Fibroblast of pulmonary artery (primary cell): ENCODE results near the gene LIMK2.
A peak's percentile ranks its signal among the peaks of the same experiment; 100 is the strongest.

Experiments
- DNase-seq: peaks from one replicate; pipeline ENCODE4 v3.0.0-alpha.2; 2010; ENCODE audit warnings: low read depth
- H3K4me3 ChIP-seq: replicated peaks from 2 replicates; pipeline ENCODE4 v1.5.1; 2011; ENCODE audit warnings: low read depth, mild to moderate bottlenecking, control low read depth, low read length, moderate library complexity
- TF ChIP-seq, protein P1 (sequence below): IDR thresholded peaks from 2 replicates; pipeline ENCODE4 v1.5.1; 2011; ENCODE audit warnings: mild to moderate bottlenecking, control low read depth, low read length, inconsistent platforms; ENCODE audit errors: missing control alignments

The LIMK2 gene

DNA sequence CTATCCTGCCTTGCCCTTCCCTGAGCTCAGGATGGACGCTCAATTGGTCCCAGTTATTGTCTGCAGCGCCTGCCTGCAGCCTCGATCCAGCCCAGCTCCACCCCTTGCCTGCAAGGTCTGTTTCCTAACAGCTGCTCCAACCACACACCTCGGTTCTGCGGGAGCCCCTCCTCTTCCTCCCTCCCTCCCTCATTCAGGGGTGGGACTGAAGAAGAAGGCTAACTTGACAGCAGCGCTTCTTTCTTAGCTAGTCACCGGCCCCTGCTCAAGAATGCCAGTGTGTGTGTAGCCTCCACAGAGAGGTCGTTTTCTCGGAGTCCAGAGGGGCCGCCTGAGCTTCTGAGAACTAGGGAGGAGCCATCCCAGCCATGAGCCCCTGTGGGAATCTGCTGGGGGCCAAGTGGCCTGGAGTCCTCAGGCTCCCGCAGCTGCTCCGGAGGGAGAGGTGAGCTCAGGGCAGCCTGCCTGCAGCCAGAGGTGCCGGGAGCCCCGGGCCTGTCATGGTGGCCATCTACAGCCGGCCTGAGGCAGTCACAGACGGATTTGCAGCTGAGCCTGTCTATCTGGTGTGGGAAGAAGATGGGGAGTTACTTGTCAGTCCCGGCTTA lies 36.1 kb downstream of the LIMK2 start:
- TF ChIP-seq, protein P1, sequence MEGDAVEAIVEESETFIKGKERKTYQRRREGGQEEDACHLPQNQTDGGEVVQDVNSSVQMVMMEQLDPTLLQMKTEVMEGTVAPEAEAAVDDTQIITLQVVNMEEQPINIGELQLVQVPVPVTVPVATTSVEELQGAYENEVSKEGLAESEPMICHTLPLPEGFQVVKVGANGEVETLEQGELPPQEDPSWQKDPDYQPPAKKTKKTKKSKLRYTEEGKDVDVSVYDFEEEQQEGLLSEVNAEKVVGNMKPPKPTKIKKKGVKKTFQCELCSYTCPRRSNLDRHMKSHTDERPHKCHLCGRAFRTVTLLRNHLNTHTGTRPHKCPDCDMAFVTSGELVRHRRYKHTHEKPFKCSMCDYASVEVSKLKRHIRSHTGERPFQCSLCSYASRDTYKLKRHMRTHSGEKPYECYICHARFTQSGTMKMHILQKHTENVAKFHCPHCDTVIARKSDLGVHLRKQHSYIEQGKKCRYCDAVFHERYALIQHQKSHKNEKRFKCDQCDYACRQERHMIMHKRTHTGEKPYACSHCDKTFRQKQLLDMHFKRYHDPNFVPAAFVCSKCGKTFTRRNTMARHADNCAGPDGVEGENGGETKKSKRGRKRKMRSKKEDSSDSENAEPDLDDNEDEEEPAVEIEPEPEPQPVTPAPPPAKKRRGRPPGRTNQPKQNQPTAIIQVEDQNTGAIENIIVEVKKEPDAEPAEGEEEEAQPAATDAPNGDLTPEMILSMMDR: no peak
- DNase-seq: peak; percentile 94
- H3K4me3 ChIP-seq: peak overlapping the region; percentile 65

DNA sequence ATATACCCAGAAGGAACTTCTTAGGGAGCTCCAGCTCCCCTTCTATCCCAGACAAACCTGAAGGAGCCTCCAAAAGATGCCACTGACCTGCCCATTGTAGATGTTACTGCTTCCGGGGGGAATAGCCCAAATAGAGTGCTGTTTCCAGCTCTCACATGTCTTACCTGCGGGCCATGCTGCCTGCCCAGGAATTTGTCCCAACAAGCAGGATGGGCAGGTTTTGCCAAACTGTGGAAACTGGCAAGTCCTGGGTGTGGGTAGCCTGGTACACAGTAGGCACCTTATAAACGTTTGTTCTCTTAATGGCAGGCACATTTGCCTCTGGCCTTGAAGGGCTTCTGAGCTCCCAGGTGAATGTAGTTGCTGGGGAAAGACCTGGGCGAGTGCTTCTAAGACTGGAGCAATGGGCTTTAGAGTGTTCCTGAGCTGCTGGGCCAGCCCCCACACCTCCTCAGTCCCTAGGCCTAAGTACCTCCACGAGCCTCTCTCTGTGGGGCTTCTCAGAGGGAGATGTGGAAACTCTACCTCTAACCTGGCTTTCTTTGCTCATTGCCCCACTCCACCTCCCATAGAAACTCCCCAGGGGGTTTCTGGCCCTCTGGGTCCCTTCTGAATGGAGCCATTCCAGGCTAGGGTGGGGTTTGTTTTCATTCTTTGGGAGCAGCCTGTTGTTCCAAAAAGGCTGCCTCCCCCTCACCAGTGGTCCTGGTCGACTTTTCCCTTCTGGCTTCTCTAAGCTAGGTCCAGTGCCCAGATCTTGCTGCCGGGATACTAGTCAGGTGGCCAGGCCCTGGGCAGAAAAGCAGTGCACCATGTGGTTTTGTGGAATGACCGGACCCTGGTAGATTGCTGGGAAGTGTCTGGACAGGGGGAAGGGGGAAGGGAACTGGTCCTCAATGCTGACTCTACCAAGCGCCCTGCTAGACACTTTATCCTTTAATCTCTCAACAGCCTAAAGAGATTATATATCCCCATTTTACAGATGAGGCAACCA lies 37.2 kb downstream of the LIMK2 start:
- no peak for DNase-seq
- TF ChIP-seq, protein P1: no peak
- peak overlapping the region; percentile 65 for H3K4me3 ChIP-seq

DNA sequence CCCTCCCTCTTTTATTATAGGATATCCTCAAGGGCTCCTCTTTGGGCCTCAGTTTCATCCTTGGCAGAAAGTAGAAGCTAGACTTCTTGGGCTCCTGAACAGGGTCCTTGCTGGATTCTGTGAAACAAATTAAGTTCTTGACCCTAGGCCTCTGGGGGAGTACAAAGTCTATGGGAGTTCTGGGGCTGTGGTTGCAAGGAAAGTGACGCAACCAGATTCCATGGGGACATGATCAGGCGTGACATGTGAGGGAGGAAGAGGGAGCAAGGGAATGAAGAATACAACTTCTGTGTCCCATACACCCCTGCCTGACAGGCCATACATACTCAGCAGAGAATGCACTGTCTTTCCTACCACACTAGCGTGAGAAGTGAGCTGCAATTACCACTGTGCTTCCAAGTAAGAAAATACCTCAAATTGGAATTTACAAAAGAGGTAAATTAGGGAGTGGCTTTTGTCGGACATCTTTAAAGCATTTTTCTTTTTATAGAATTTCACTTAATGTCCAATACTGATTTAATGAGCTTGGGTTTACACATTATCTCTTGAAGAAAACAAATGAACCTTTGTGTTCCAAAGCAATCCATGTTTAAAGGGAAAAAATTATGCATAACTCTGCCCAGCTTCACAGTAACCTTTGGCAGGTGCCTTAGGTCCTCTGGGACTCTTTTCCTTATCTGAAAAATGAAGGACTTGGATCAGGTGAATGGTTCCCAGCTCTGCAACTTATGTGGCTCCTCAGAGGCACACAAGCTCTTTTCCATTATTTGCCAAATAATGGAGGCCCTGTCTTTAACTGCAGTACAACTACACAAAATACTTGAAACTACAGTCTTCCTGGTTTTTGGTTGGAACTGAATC lies 38.9 kb downstream of the LIMK2 start:
- peak; percentile 40 for DNase-seq
- TF ChIP-seq, protein P1: no peak
- peak overlapping the region; percentile 24 for H3K4me3 ChIP-seq

DNA sequence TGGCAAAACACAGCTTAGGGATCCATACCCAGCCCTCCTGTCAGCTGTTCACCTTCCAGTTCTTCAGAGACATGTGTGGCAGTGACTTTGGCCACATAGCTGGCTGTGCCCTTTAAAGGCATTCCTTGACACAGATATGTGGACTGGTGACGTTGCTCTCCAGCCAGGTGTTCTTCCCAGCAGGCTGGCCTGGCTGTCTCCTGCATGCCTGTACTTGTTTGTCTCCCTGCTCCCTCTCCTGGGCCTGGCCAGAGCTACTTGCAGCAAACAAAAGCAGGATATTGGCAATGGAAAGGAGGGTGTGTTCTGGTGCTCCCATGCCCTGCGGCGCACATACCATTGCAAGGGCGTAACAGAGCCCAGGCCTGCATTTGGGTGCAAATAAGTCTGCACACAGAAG lies 41.9 kb downstream of the LIMK2 start:
- no peak overlapping the region for H3K4me3 ChIP-seq
- DNase-seq: peak; percentile 22
- TF ChIP-seq, protein P1: no peak

DNA sequence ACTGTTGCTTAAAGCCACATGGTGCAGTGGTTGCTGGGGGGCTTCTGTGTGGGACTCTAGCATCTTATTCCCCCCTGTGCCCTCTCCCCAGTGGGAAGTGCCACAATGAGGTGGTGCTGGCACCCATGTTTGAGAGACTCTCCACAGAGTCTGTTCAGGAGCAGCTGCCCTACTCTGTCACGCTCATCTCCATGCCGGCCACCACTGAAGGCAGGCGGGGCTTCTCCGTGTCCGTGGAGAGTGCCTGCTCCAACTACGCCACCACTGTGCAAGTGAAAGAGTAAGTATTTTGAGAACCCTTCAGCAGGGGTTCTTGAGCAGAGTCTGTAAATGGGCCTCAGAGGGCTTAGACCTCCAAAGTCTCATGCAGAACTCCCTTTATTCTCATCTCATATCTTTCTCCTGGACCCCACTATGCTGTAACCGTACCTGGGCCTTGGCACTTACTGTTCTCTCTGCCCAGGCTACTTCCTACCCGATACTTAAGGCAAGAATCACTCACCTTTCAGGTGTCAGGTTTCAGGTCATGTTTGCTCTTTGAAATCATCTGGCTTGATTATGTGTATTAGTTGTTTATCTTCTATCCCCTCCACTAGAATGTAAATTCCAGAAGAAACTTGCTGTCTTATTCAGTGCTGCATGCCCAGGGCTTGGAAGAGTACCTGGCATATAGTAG lies 47.8 kb downstream of the LIMK2 start:
- TF ChIP-seq, protein P1: no peak
- no peak for DNase-seq
- H3K4me3 ChIP-seq: no peak overlapping the region

DNA sequence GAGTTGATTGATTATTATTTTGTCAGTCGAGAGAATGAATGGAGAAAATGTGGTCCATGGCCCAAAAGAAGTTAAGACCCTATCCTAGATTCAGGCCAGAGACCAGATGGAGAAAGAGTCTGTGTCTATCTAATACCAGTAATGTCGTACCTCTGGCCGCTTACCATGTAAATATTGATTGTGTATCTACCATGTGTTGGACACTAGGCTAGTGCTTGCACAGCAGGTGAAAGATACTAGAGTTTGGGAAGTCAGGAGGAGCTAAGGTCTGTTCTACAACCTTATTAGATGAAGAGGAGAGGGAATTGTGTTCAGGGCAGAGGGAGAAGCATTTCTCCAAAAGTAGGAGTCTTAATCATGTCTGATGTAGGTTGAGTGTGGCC lies 48.4 kb downstream of the LIMK2 start:
- DNase-seq: no peak
- no peak overlapping the region for H3K4me3 ChIP-seq
- TF ChIP-seq, protein P1: no peak
